GM12878 (cell line): ENCODE results near the gene UVRAG. TPM values are rescaled to one million over a fixed set of nuclear protein-coding genes. Genes with fewer than 3 reads are reported as not detected.

Experiments
- ATAC-seq: fragments of 200-7000 bp; cut with Tn5 transposase; 3 replicates; pipeline ENCODE4 v1.9.1; 2020; ENCODE audit warnings: mild to moderate bottlenecking, moderate library complexity
- BruUV-seq: library from RNA; stranded (reverse); fragments of 400-500 nt; replicated peaks from 2 replicates; lab custom pipeline; 2021; lab: Mats Ljungman, UMichigan
- CTCF ChIA-PET: fragments of 300-600 bp; sonication (Branson Sonifier 250); formaldehyde crosslinking; extraction: SDS; loops from one replicate; lab custom pipeline; 2021; ENCODE audit warnings: inconsistent platforms; lab: Yijun Ruan, JAX
- POLR2A ChIA-PET: fragments of 350-600 bp; formaldehyde crosslinking; extraction: SDS; loops from one replicate; lab custom pipeline; 2021; ENCODE audit warnings: inconsistent platforms; lab: Charles Lee
- RAD21 ChIA-PET: fragments of 300-600 bp; sonication (Branson Sonifier 250); formaldehyde crosslinking; loops from one replicate; lab custom pipeline; 2023; ENCODE audit warnings: antibody characterized with exemption; ENCODE audit not compliant: unreplicated experiment; lab: Charles Lee
- SMC1A ChIA-PET: fragments of 300-600 bp; sonication (Branson Sonifier 250); formaldehyde crosslinking; loops from one replicate; lab custom pipeline; 2023; ENCODE audit not compliant: unreplicated experiment, uncharacterized antibody; lab: Charles Lee
- DNase-seq: peaks from one replicate; pipeline ENCODE4 v3.0.0-alpha.2; 2011; ENCODE audit warnings: low read depth, low spot score
- FAIRE-seq: peaks from 3 replicates; lab custom pipeline; 2011; peaks lifted over from hg19 to GRCh38; lab: Jason Lieb, UNC
- H2AFZ ChIP-seq: 2 replicates; pipeline ENCODE4 v1.6.0; 2011; ENCODE audit warnings: low read depth, low read length, control low read depth; ENCODE audit not compliant: control insufficient read depth
- H3K27ac ChIP-seq: 2 replicates; pipeline ENCODE4 v1.5.1; 2011; ENCODE audit warnings: control low read depth; ENCODE audit not compliant: control insufficient read depth, insufficient read depth
- H3K27me3 ChIP-seq, 2 experiments: replicated peaks in 1 of 2; 2 replicates each; pipeline versions ENCODE4 v1.6.0 to v1.6.1; 2011; ENCODE audit warnings: low read length in 1 of 2; ENCODE audit not compliant: control insufficient read depth in 2 of 2, insufficient read depth in 2 of 2
- H3K36me3 ChIP-seq, 2 experiments: 2 replicates each; pipeline ENCODE4 v1.5.1; 2011; ENCODE audit warnings: low read length in 1 of 2; ENCODE audit not compliant: control insufficient read depth in 2 of 2, insufficient read depth in 2 of 2
- H3K4me1 ChIP-seq: 2 replicates; pipeline ENCODE4 v1.6.1; 2011; ENCODE audit warnings: mild to moderate bottlenecking, low read length, moderate library complexity, mixed read lengths; ENCODE audit not compliant: control insufficient read depth, insufficient read depth
- H3K4me2 ChIP-seq: 2 replicates; pipeline ENCODE4 v1.6.0; 2011; ENCODE audit warnings: control low read depth; ENCODE audit not compliant: control insufficient read depth, insufficient read depth
- H3K4me3 ChIP-seq: fragments of 200-600 bp; sonication (generic); 2 replicates; pipeline ENCODE4 v1.5.1; 2016
- H3K79me2 ChIP-seq: 2 replicates; pipeline ENCODE4 v1.6.0; 2011; ENCODE audit warnings: low read length; ENCODE audit not compliant: control insufficient read depth, insufficient read depth
- H3K9ac ChIP-seq: 2 replicates; pipeline ENCODE4 v1.8.0; 2011; ENCODE audit warnings: low read length, control low read depth, mixed read lengths; ENCODE audit not compliant: control insufficient read depth, insufficient read depth
- H3K9me3 ChIP-seq: replicated peaks from 3 replicates; pipeline ENCODE4 v1.5.1; 2011; ENCODE audit warnings: mild to moderate bottlenecking, low read length; ENCODE audit not compliant: control insufficient read depth, insufficient read depth
- H4K20me1 ChIP-seq: 2 replicates; pipeline ENCODE4 v1.6.0; 2011; ENCODE audit not compliant: control insufficient read depth, insufficient read depth
- CEBPB ChIP-seq, 2 experiments: fragments of 150-350 bp in 1 of 2; IDR thresholded peaks; 2 replicates each; pipeline ENCODE4 v1.6.1; 2012 to 2014; ENCODE audit warnings: low read depth in 2 of 2, low read length in 2 of 2, borderline replicate concordance in 1 of 2, inconsistent platforms in 1 of 2
- CREM ChIP-seq: IDR thresholded peaks from 2 replicates; pipeline ENCODE4 v1.6.1; 2014; ENCODE audit warnings: antibody characterized with exemption, low read depth
- EP300 ChIP-seq, 2 experiments: fragments of 150-350 bp in 1 of 2; IDR thresholded peaks; 2 replicates each; pipeline ENCODE4 v1.6.1; 2011 to 2012; ENCODE audit warnings: low read depth in 2 of 2, low read length in 2 of 2, borderline replicate concordance in 1 of 2, improper control_type of control experiment in 1 of 2, inconsistent platforms in 1 of 2; ENCODE audit not compliant: control insufficient read depth in 1 of 2
- KDM1A ChIP-seq: fragments of 200-600 bp; sonication (generic); IDR thresholded peaks from 2 replicates; pipeline ENCODE4 v1.6.1; 2016; ENCODE audit warnings: borderline replicate concordance
- MTA2 ChIP-seq: fragments of 450-650 bp; IDR thresholded peaks from 2 replicates; pipeline ENCODE4 v1.6.1; 2016; ENCODE audit warnings: low read depth, mild to moderate bottlenecking, moderate library complexity
- MYC ChIP-seq: IDR thresholded peaks from 2 replicates; pipeline ENCODE4 v1.6.1; 2011; ENCODE audit warnings: mild to moderate bottlenecking, low read length, moderate library complexity, inconsistent platforms; ENCODE audit not compliant: insufficient read depth, insufficient replicate concordance, insufficient read length, severe bottlenecking
- SMC3 ChIP-seq: IDR thresholded peaks from 2 replicates; pipeline ENCODE4 v1.6.1; 2011; ENCODE audit warnings: low read length, improper control_type of control experiment, borderline replicate concordance
- TCF12 ChIP-seq: IDR thresholded peaks from 2 replicates; pipeline ENCODE4 v1.6.1; 2011; ENCODE audit warnings: low read depth, mild to moderate bottlenecking, low read length
- USF1 ChIP-seq: IDR thresholded peaks from 2 replicates; pipeline ENCODE4 v1.6.1; 2011; ENCODE audit warnings: borderline replicate concordance, low read depth, mild to moderate bottlenecking, moderate library complexity, mixed read lengths, low read length; ENCODE audit not compliant: insufficient read depth; ENCODE audit errors: extremely low read length
- ZBTB11 ChIP-seq: fragments of 450-650 bp; formaldehyde crosslinking; IDR thresholded peaks from 2 replicates; pipeline ENCODE4 v1.5.0; 2022; ENCODE audit warnings: mild to moderate bottlenecking, missing genetic modification characterization
- ZNF24 ChIP-seq: fragments of 450-650 bp; IDR thresholded peaks from 2 replicates; pipeline ENCODE4 v1.6.1; 2017; ENCODE audit warnings: antibody characterized with exemption, mild to moderate bottlenecking
- WGBS: methylation state at CpG from one replicate; pipeline ENCODE4 v1.1.6; 2016; ENCODE audit warnings: low lambda C conversion rate; ENCODE audit not compliant: insufficient replicate concordance, insufficient coverage; ENCODE audit errors: missing lambda C conversion rate; 5-methylcytosine and 5-hydroxymethylcytosine counted together
- in situ Hi-C: fragments of 300-500 bp; cut with MboI; formaldehyde crosslinking; loops from 9 replicates; pipeline ENCODE4 v1.14.3; 2018; ENCODE audit warnings: mixed read lengths
- intact Hi-C: fragments of 100-400 bp; cut with micrococcal nuclease; formaldehyde crosslinking; loops from one replicate; pipeline ENCODE4 v1.14.2; 2022; ENCODE audit not compliant: unreplicated experiment
- polyA plus RNA-seq, 11 experiments: library from polyadenylated mRNA; depleted of rRNA in 4 of 11; unstranded in 6 of 11; stranded (reverse) in 5 of 11; fragments of >200 nt; fragmentation: Nextera tagmentation in 4 of 11; fragmentation: Illumina TruSeq in 1 of 11; extraction: Ambion mirVana in 4 of 11; extraction: Trizol in 1 of 11; gene quantifications; 1 replicate in 1 of 11; 2 replicates in 10 of 11; pipeline versions ENCODE4 v1.2.1 to v1.2.3, GENCODE V29; 2011 to 2016; ENCODE audit warnings: inconsistent platforms in 2 of 11, missing spikeins in 2 of 11, low read depth in 1 of 11
- total RNA-seq, 4 experiments: library from RNA; depleted of rRNA in 3 of 4; stranded (reverse); fragments of >200 nt in 3 of 4; fragmentation: Illumina TruSeq in 1 of 4; extraction: Trizol in 1 of 4; gene quantifications; 2 replicates each; pipeline versions ENCODE4 v1.2.1 to v1.2.3, GENCODE V29; 2013 to 2021
- TF ChIP-seq, protein P1 (sequence below): fragments of 450-650 bp; IDR thresholded peaks from 2 replicates; pipeline ENCODE4 v1.6.1; 2017; ENCODE audit warnings: mild to moderate bottlenecking

UVRAG gene
- total and polyA plus RNA-seq, 10 of the 15 experiments (the other 5 are each of a cell fraction or from before 2014, with no cell fraction given): 7.0 to 43.4 (median 37.0) TPM

GRCh38 chr11:76159983-76160661 lies 345.1 kb downstream of the UVRAG start:
- Histone ChIP-seq H3K79me2 (no peaks in the 10 kb centered on the region), H3K9ac (no peak overlapping the region), H3K27me3 (no peaks in the 10 kb centered on the region; a peak in 1 of 4 replicates), H4K20me1 (no peaks in the 10 kb centered on the region), H3K4me1 (no peaks in the 10 kb centered on the region), H3K4me3 (no peak overlapping the region), H3K36me3 (no peaks in the 10 kb centered on the region), H3K27ac (no peak overlapping the region), H3K9me3 (no peaks in the 10 kb centered on the region), H2AFZ (no peak overlapping the region), H3K4me2 (no peak overlapping the region)
- 46% methylated on average over 14 of the region's 14 CpGs for WGBS
- in situ Hi-C loops (no loop called here), intact Hi-C loops (no loop called here)
- DNase-seq (no peak), ATAC-seq (no peak; the same call in 2 of the 3 replicates), FAIRE-seq (no peak)
- BruUV-seq: no TSS peak
- ChIA-PET RAD21 (no interaction called here), CTCF (no interaction called here), SMC1A (no interaction called here), POLR2A (no interaction called here)
- TF ChIP-seq TCF12 (no peak), USF1 (no peak), MTA2 (no peak), MYC (no peak), CREM (no peak), KDM1A (no peak), SMC3 (no peak), CEBPB (IDR thresholded peaks at IDR 0.05; ENCODE audit: borderline replicate concordance in 1 of 2, low read depth in 2 of 2, low read length in 2 of 2) (no peak), ZNF24 (no peak), EP300 (IDR thresholded peaks at IDR 0.05; ENCODE audit: borderline replicate concordance in 1 of 2, control insufficient read depth in 1 of 2, low read depth in 2 of 2, low read length in 2 of 2) (no peak), ZBTB11 (CRISPR knock-in tag) (no peak)
- TF ChIP-seq, protein P1, sequence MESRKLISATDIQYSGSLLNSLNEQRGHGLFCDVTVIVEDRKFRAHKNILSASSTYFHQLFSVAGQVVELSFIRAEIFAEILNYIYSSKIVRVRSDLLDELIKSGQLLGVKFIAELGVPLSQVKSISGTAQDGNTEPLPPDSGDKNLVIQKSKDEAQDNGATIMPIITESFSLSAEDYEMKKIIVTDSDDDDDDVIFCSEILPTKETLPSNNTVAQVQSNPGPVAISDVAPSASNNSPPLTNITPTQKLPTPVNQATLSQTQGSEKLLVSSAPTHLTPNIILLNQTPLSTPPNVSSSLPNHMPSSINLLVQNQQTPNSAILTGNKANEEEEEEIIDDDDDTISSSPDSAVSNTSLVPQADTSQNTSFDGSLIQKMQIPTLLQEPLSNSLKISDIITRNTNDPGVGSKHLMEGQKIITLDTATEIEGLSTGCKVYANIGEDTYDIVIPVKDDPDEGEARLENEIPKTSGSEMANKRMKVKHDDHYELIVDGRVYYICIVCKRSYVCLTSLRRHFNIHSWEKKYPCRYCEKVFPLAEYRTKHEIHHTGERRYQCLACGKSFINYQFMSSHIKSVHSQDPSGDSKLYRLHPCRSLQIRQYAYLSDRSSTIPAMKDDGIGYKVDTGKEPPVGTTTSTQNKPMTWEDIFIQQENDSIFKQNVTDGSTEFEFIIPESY: no peak
